ENCODE data around the gene LALBA.
"Not testable (repeated sequence)": the region's sequence is repeated elsewhere in the genome, so short reads cannot be mapped to it uniquely, and the experiment has no call there.

Gene LALBA

DNA sequence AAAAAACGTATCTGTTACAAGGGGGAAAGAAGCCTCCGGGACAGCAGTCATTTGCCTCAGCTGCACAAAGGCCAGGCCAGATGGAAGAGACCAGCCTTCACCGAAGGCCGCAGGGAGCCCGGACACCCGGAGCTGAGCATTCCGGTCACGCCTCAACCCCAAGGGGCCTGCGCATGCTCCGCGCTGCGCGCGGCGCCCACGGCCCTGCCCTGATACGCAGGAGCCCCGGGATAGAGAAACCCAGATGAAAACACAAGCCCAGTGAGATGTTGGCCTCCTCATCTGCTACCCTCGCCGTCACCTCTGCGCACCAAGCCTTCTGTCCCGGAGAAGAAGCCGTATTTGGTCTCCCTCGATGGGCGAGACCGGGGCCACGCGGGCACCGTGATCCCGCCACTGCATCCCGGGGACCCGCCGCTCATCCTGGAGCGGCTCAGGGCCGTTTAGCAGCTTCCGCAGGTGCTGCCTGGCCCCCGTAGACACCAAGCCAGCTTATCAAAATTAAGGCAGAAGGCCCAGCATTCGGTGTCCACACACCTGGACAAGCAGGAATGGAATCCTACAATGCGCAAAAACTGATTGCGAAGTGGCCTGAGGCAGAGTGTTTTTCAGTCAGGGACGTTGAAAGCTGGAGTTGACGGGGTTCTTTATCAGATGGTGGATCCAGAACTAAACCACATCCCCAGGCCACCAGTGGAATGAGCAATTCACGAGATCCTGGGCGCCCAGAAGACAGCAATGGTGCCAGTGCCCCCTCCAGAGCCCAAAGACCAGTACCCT, 41.8 kb downstream of the LALBA start:
- DNase-seq (ENCODE audit: low spot score), result no peak

DNA sequence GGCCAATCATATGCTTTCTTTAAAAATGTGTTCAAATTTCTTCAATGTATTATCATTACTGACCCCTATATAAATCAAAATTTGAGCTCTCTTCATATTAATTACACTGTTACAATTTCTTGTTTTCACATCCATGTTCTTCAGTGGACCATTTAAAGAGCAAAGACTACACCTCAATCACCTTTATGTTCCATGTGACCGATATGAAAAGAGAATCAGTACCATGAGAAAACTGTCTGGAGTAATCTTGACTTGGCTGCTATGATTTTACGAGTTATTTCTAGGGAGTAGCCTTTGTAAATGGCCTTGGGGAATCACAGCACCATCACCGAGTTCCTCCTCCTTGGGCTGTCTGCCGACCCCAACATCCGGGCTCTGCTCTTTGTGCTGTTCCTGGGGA, 44.5 kb downstream of the LALBA start, which contains the start of gene OR8S1:
TSS of gene OR8S1 (plus strand) at position 301 of the 400 bp plus-strand sequence. CDS start at position 301, 0 bp downstream.
- no peak for DNase-seq (ENCODE audit: low spot score)

DNA sequence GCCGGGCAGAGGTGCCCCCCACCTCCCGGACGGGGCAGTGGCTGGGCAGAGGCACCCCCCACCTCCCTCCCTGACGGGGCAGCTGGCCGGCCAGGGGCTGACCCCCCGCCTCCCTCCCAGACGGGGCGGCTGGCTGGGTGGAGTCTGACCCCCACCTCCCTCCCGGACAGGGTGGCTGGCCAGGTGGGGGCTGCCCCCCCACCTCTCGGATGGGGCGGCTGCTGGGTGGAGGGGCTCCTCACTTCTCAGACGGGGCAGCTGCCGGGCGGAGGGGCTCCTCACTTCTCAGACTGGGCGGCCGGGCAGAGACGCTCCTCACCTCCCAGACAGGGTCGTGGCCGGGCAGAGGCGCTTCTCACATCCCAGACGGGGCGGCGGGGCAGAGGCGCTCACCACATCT, 49.5 kb downstream of the LALBA start:
- DNase-seq (ENCODE audit: low spot score), result not testable (repeated sequence)

Data from hepatic stellate cell (primary cell).